Mucosa of descending colon (tissue), 3 donors: ENCODE data around the gene ST6GALNAC3. TPM values are rescaled to one million over a fixed set of nuclear protein-coding genes. Genes with fewer than 3 reads are reported as not detected.

Source experiments
- ATAC-seq: fragments of 200-7000 bp; cut with Tn5 transposase; one replicate; pipeline ENCODE4 v1.9.1; 2020; ENCODE audit warnings: mild to moderate bottlenecking, moderate library complexity
- DNase-seq, 3 donors: peaks; one replicate each; pipeline ENCODE4 v3.0.0-alpha.2; 2020
- H3K36me3 ChIP-seq: fragments of 200-600 bp; one replicate; pipeline ENCODE4 v1.8.0; 2021; ENCODE audit warnings: low read depth, mild to moderate bottlenecking
- H3K4me1 ChIP-seq: fragments of 200-600 bp; one replicate; pipeline ENCODE4 v1.8.0; 2021; ENCODE audit warnings: low read depth, mild to moderate bottlenecking
- H3K4me3 ChIP-seq: fragments of 200-600 bp; one replicate; pipeline ENCODE4 v1.8.0; 2021; ENCODE audit warnings: mild to moderate bottlenecking
- H3K9me3 ChIP-seq: fragments of 200-600 bp; one replicate; pipeline ENCODE4 v1.8.0; 2021; ENCODE audit warnings: mild to moderate bottlenecking
- intact Hi-C, 2 donors: fragments of 100-400 bp; cut with DNase I in 1 of 2; cut with micrococcal nuclease in 1 of 2; formaldehyde crosslinking; loops; one replicate each; pipeline versions ENCODE4 v1.11.0 to v1.11.1; 2022; cut with DNase I, micrococcal nuclease
- total RNA-seq, 3 donors: library from RNA; stranded (reverse); fragmentation: NEBNext Ultra II Directional in 2 of 3; extraction: Animal tissue kit (Norgen Biotek cat#: 25700) in 2 of 3; gene quantifications; one replicate each; pipeline versions ENCODE4 v1.2.1 to v1.2.4, GENCODE V29; 2021 to 2023
- TF ChIP-seq, protein P1 (sequence below): fragments of 200-600 bp; IDR thresholded peaks from one replicate; pipeline ENCODE4 v1.8.0; 2022; ENCODE audit warnings: antibody characterized with exemption, mild to moderate bottlenecking
- donor health status: DM: no; HTN: no; CAD: no; lungs with moderate emphysema.
- donor health status: DM: no; HTN: no; CAD: no.
- donor health status: DM: no; HTN: yes; CAD: no.

ST6GALNAC3 gene
- total RNA-seq, 3 donors from 2014 or later = 5.4 to 9.0 (median 6.7) TPM

DNA sequence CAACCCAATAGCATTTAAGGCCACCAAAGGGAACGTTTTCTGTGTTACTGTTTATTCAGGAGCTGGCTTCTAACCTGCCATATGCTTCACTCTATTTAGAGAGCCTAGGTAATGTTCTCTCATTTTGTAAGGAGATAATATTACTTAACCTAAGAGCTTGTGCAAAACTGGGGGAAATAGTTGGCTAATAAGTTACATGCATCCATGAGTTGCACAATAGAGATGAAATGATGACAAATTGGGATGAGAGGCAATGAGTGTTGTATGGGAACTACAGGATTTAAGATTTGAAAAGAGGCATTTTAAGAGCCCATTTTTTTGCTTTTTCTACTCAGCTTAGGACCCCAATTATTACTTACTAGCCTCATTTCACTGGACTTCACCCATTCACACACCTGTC lies 151.0 kb downstream of the ST6GALNAC3 start:
- DNase-seq (no peak), ATAC-seq (no peak)
- H3K4me3 ChIP-seq = no peak overlapping the region
- H3K4me1 ChIP-seq = no peaks in the 10 kb centered on the region
- H3K9me3 ChIP-seq = no peaks in the 10 kb centered on the region
- no peaks in the 10 kb centered on the region for H3K36me3 ChIP-seq
- TF ChIP-seq, protein P1, sequence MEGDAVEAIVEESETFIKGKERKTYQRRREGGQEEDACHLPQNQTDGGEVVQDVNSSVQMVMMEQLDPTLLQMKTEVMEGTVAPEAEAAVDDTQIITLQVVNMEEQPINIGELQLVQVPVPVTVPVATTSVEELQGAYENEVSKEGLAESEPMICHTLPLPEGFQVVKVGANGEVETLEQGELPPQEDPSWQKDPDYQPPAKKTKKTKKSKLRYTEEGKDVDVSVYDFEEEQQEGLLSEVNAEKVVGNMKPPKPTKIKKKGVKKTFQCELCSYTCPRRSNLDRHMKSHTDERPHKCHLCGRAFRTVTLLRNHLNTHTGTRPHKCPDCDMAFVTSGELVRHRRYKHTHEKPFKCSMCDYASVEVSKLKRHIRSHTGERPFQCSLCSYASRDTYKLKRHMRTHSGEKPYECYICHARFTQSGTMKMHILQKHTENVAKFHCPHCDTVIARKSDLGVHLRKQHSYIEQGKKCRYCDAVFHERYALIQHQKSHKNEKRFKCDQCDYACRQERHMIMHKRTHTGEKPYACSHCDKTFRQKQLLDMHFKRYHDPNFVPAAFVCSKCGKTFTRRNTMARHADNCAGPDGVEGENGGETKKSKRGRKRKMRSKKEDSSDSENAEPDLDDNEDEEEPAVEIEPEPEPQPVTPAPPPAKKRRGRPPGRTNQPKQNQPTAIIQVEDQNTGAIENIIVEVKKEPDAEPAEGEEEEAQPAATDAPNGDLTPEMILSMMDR = no peak
- intact Hi-C loops = no loop called here

DNA sequence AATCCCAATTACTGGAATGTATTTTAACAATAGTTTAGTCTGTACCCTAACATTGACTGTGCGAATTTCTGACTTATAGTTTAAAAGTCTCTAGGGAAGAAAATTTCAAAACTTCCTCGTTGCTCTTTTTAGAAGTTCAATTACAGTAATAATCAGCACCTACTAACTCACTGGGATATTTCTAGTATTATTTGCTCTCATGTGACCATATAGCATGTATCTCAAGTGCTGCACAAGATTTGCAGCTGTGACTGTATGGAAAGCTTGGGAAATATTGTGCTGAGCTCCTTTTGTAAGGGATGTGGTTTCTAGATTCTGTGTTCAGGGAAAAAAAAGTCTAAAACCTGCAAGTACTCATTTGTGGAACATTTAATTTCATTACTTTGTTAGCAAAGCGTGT lies 153.1 kb downstream of the ST6GALNAC3 start:
- ATAC-seq = no peak
- TF ChIP-seq, protein P1 = no peak

DNA sequence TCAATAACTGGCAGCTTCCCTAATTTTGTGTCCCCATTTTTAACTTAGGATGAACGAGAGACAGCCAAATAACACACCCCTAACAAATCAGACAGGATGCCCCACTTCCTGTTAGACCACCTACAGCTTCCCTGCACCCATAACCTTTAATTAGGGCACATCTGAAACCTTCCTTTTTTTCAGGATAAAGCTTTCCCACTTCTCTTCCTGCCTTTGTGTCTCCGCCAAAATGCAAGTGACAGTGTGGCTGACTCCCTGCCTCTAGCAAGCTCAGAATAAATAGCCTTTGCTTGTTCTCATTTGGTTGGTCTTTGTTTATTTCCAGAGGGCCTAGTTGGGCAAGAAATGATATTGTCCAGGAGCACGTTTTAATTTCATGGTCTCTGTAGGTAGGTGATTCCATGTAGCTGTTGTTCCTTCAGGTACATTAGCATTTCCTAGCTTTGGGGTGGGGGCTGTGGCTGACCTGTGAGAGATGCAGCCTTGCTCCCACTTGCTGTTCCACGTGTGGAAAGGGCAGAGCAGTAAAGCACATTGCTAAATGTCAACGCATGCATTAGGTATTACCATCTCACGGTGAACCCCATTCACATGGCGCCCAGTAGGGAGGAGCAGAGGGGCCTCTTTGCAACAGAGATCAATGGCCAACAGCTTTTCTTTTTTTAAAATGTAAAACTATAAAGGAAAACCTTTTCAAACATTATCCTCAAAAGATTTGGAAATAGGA lies 154.9 kb downstream of the ST6GALNAC3 start:
- intact Hi-C loops = no loop called here
- H3K4me1 ChIP-seq = no peaks in the 10 kb centered on the region
- DNase-seq = no peak
- H3K4me3 ChIP-seq = no peak overlapping the region
- TF ChIP-seq, protein P1 = no peak
- H3K36me3 ChIP-seq = no peaks in the 10 kb centered on the region
- H3K9me3 ChIP-seq = no peaks in the 10 kb centered on the region
- ATAC-seq = no peak

More for the DNA sequence above, 153.1 kb downstream of the ST6GALNAC3 start:
- no peak for DNase-seq
- H3K4me3 ChIP-seq = no peak overlapping the region
- no peaks in the 10 kb centered on the region for H3K4me1 ChIP-seq
- H3K36me3 ChIP-seq = no peaks in the 10 kb centered on the region
- intact Hi-C loops = no loop called here
- no peaks in the 10 kb centered on the region for H3K9me3 ChIP-seq

DNA sequence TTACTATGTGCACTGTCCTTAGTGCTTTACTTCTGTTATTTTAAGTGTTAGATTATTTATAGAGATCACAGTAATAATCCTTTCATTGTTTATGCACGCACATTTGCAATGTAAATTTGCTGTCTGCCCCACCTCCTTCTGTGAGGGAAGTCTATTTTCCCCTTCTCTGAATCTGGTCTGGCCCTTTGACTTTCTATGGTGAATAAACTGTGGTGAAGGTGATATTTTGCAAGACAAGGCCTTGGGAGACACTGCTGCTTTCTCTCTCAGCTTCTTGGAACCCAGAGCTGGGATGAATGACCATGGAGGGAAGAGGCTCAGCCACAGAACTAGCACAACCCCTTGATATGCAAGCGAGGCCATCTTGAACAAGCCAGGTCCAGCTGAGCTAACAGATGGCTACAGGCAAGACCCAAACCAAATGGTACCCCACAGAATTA lies 156.3 kb downstream of the ST6GALNAC3 start:
- ATAC-seq (no peak), DNase-seq (no peak)
- intact Hi-C loops = no loop called here
- no peaks in the 10 kb centered on the region for H3K36me3 ChIP-seq
- TF ChIP-seq, protein P1 = no peak
- H3K4me3 ChIP-seq = no peak overlapping the region
- H3K4me1 ChIP-seq = no peaks in the 10 kb centered on the region
- no peaks in the 10 kb centered on the region for H3K9me3 ChIP-seq

DNA sequence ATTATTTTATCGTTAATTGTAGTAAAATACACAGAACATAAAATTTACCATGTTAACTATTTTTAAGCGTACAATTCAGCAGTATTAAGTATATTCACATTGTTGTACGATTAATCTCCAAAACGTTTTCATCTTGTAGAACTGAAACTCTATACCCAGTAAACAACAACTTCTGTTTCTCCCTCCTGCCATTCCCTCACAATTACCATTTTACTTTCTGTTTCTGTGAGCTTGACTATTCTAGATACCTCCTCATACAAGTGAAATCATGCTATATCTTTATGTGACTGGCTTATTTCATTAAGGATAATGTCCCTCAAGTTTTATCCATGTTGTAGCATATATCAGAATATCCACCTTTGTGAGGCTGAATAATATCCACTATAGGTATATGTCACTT lies 156.8 kb downstream of the ST6GALNAC3 start:
- DNase-seq = no peak
- no peaks in the 10 kb centered on the region for H3K4me1 ChIP-seq
- no peaks in the 10 kb centered on the region for H3K9me3 ChIP-seq
- H3K36me3 ChIP-seq = no peaks in the 10 kb centered on the region
- TF ChIP-seq, protein P1 = no peak
- no peak overlapping the region for H3K4me3 ChIP-seq
- no peak for ATAC-seq
- intact Hi-C loops = no loop called here

DNA sequence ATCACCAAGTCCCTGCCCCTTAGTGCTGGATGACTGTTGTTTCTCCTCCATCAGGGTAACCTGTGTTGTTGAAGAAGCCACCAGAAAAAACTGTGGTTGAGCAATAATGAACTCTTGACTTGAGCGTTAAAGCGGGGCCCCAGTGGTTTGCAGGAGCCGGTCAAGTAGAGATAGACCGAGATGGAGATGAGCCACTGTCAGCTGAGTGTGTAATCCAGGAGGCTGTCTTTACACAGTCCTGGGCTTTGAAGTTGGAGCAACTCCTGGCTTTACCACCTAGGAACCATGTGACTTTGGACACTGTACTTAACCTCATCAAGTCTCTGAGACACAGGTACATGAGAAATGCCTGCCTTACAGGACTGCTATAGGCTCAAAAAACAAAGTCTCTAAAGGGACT lies 158.1 kb downstream of the ST6GALNAC3 start:
- DNase-seq (no peak), ATAC-seq (no peak)
- Histone ChIP-seq H3K36me3 (no peaks in the 10 kb centered on the region), H3K4me3 (no peak overlapping the region), H3K4me1 (no peaks in the 10 kb centered on the region), H3K9me3 (no peaks in the 10 kb centered on the region)
- intact Hi-C loops = no loop called here
- TF ChIP-seq, protein P1 = no peak
